ENCODE results near the gene NEDD4L. TPM values are rescaled to one million over a fixed set of nuclear protein-coding genes. Genes with fewer than 3 reads are reported as not detected.
A peak's percentile ranks its signal among the peaks of the same experiment; 100 is the strongest.

The NEDD4L gene
- total RNA-seq, 1 donor from 2014 or later = 55.3 TPM

GRCh38 chr18:58323866-58324762 is 280.1 kb downstream of the NEDD4L start:
- peak; percentile 88 for DNase-seq

- no peak for DNase-seq
Measured at GRCh38 chr18:58324824-58325480, 280.9 kb downstream of the NEDD4L start.

GRCh38 chr18:58325494-58325893 is 281.5 kb downstream of the NEDD4L start:
- DNase-seq = no peak

- DNase-seq = no peak
Measured at GRCh38 chr18:58334061-58334460, 290.0 kb downstream of the NEDD4L start.

- DNase-seq = no peak
Measured at GRCh38 chr18:58335223-58335622, 291.2 kb downstream of the NEDD4L start.

- no peak for DNase-seq
Measured at GRCh38 chr18:58335821-58336220, 291.8 kb downstream of the NEDD4L start.

- no peak for DNase-seq
Measured at GRCh38 chr18:58336605-58337004, 292.6 kb downstream of the NEDD4L start.

GRCh38 chr18:58337285-58337684 is 293.3 kb downstream of the NEDD4L start:
- no peak for DNase-seq

- no peak for DNase-seq
Measured at GRCh38 chr18:58337686-58338085, 293.7 kb downstream of the NEDD4L start.

GRCh38 chr18:58338141-58338540 is 294.1 kb downstream of the NEDD4L start:
- DNase-seq = no peak

GRCh38 chr18:58338961-58339592 is 295.1 kb downstream of the NEDD4L start:
- peak; percentile 86 for DNase-seq

- DNase-seq = no peak
Measured at GRCh38 chr18:58339890-58340289, 295.9 kb downstream of the NEDD4L start.

- no peak for DNase-seq
Measured at GRCh38 chr18:58341916-58342315, 297.9 kb downstream of the NEDD4L start.

- DNase-seq = no peak
Measured at GRCh38 chr18:58344080-58344670, 300.1 kb downstream of the NEDD4L start.

- DNase-seq = peak; percentile 88
Measured at GRCh38 chr18:58344861-58345463, 300.9 kb downstream of the NEDD4L start.

- no peak for DNase-seq
Measured at GRCh38 chr18:58345875-58346274, 301.8 kb downstream of the NEDD4L start.

GRCh38 chr18:58347135-58347534 is 303.1 kb downstream of the NEDD4L start:
- DNase-seq = no peak

- DNase-seq = no peak
Measured at GRCh38 chr18:58348517-58348916, 304.5 kb downstream of the NEDD4L start.

GRCh38 chr18:58348951-58349350 is 304.9 kb downstream of the NEDD4L start:
- DNase-seq = no peak

GRCh38 chr18:58349650-58350049 is 305.6 kb downstream of the NEDD4L start:
- DNase-seq = no peak

- no peak for DNase-seq
Measured at GRCh38 chr18:58350526-58350925, 306.5 kb downstream of the NEDD4L start.

- no peak for DNase-seq
Measured at GRCh38 chr18:58351776-58352175, 307.8 kb downstream of the NEDD4L start.
